A549 (cell line): ENCODE measurements around the gene SHLD1. TPM values are rescaled to one million over a fixed set of nuclear protein-coding genes. Genes with fewer than 3 reads are reported as not detected.
A peak's percentile ranks its signal among the peaks of the same experiment; 100 is the strongest.

Experiments used
- ATAC-seq, 2 experiments: fragments of 200-7000 bp in 1 of 2; fragments of >200 bp in 1 of 2; cut with Nextera tagmentation in 1 of 2; cut with Tn5 transposase in 1 of 2; 3 replicates each; pipeline versions ENCODE4 v1.8.0 to v1.9.1; 2018 to 2020; ENCODE audit warnings: mild to moderate bottlenecking in 1 of 2, moderate library complexity in 1 of 2
- CTCF ChIA-PET: fragments of 300-600 bp; sonication (Branson Sonifier 250); formaldehyde crosslinking; extraction: SDS; loops from one replicate; lab custom pipeline; 2021; ENCODE audit warnings: antibody characterized with exemption, inconsistent platforms; lab: Yijun Ruan, JAX
- POLR2A ChIA-PET: fragments of 350-600 bp; formaldehyde crosslinking; extraction: SDS; loops from one replicate; lab custom pipeline; 2021; ENCODE audit warnings: antibody characterized with exemption, inconsistent platforms; lab: Yijun Ruan, JAX
- DNase-seq, 2 experiments: peaks; one replicate each; pipeline versions ENCODE4 v3.0.0 to v3.0.0-alpha.2; 2011 to 2016; ENCODE audit warnings: low read depth in 1 of 2, low spot score in 1 of 2
- FAIRE-seq: peaks from 2 replicates; lab custom pipeline; 2011; peaks lifted over from hg19 to GRCh38; lab: Jason Lieb, UNC
- H3K27ac ChIP-seq, 2 experiments: fragments of >200 bp; sonication (Bioruptor Twin); formaldehyde crosslinking; 3 replicates each; pipeline ENCODE4 v1.5.1; 2016 to 2017
- H3K4me1 ChIP-seq: fragments of >200 bp; sonication (Bioruptor Twin); formaldehyde crosslinking; 3 replicates; pipeline ENCODE4 v1.6.1; 2016
- H3K4me2 ChIP-seq: fragments of >200 bp; sonication (Bioruptor Twin); formaldehyde crosslinking; 3 replicates; pipeline ENCODE4 v1.6.1; 2016
- H3K4me3 ChIP-seq: fragments of >200 bp; sonication (Bioruptor Twin); formaldehyde crosslinking; 3 replicates; pipeline ENCODE4 v1.5.1; 2016
- H3K9me3 ChIP-seq: fragments of >200 bp; sonication (Bioruptor Twin); formaldehyde crosslinking; 3 replicates; pipeline ENCODE4 v1.6.1; 2016
- BHLHE40 ChIP-seq: IDR thresholded peaks from 2 replicates; pipeline ENCODE4 v1.6.1; 2012; ENCODE audit warnings: low read depth, low read length, inconsistent platforms
- CHD2 ChIP-seq: fragments of 150-350 bp; IDR thresholded peaks from 2 replicates; pipeline ENCODE4 v1.6.1; 2014; ENCODE audit warnings: low read length; ENCODE audit not compliant: partially characterized antibody
- EHF ChIP-seq: fragments of 250-450 bp; sonication (Bioruptor Pico); IDR thresholded peaks from 2 replicates; pipeline ENCODE4 v1.5.0; 2020; ENCODE audit warnings: mild to moderate bottlenecking
- ESRRA ChIP-seq: fragments of 150-350 bp; IDR thresholded peaks from 2 replicates; pipeline ENCODE4 v1.6.1; 2014; ENCODE audit warnings: mild to moderate bottlenecking, low read length, borderline replicate concordance
- FOSL2 ChIP-seq, 2 experiments: fragments of 450-650 bp in 1 of 2; fragments of >200 bp in 1 of 2; sonication (Bioruptor Twin) in 1 of 2; formaldehyde crosslinking; IDR thresholded peaks; 2 replicates each; pipeline versions ENCODE4 v1.5.0 to v1.6.1; 2016 to 2020; ENCODE audit warnings: mild to moderate bottlenecking in 1 of 2, moderate library complexity in 1 of 2
- HEYL ChIP-seq: fragments of 250-450 bp; sonication (Bioruptor Pico); IDR thresholded peaks from 2 replicates; pipeline ENCODE4 v1.8.0; 2021; ENCODE audit warnings: mild to moderate bottlenecking, moderate library complexity
- HOXB5 ChIP-seq: fragments of 250-450 bp; sonication (Bioruptor Pico); IDR thresholded peaks from 2 replicates; pipeline ENCODE4 v1.5.0; 2020; ENCODE audit warnings: mild to moderate bottlenecking, moderate library complexity
- MAZ ChIP-seq: fragments of 150-350 bp; IDR thresholded peaks from 2 replicates; pipeline ENCODE4 v1.6.1; 2014; ENCODE audit warnings: antibody characterized with exemption, low read depth, low read length, borderline replicate concordance
- NFE2L2 ChIP-seq: fragments of 150-350 bp; conservative IDR thresholded peaks from 2 replicates; pipeline ENCODE4 v1.6.1; 2014; ENCODE audit warnings: low read length
- NPAS2 ChIP-seq: fragments of 250-450 bp; sonication (Bioruptor Pico); IDR thresholded peaks from 2 replicates; pipeline ENCODE4 v1.8.0; 2022; ENCODE audit warnings: mild to moderate bottlenecking, moderate library complexity, borderline replicate concordance
- TP53 ChIP-seq: fragments of 250-450 bp; sonication (Bioruptor Pico); IDR thresholded peaks from 2 replicates; pipeline ENCODE4 v1.5.0; 2021; ENCODE audit warnings: mild to moderate bottlenecking, moderate library complexity
- ZC3H11A ChIP-seq: fragments of 450-650 bp; IDR thresholded peaks from 2 replicates; pipeline ENCODE4 v1.6.1; 2014; ENCODE audit warnings: antibody characterized with exemption, mild to moderate bottlenecking
- ZFP36 ChIP-seq: fragments of 450-650 bp; IDR thresholded peaks from 2 replicates; pipeline ENCODE4 v1.6.1; 2014; ENCODE audit warnings: borderline replicate concordance; ENCODE audit not compliant: partially characterized antibody
- WGBS: methylation state at CpG from one replicate; pipeline ENCODE4 v1.1.6; 2017; ENCODE audit errors: missing lambda C conversion rate; 5-methylcytosine and 5-hydroxymethylcytosine counted together
- polyA plus RNA-seq, 4 experiments: library from polyadenylated mRNA; depleted of rRNA in 3 of 4; stranded (reverse); fragments of >200 nt; fragmentation: RNase III in 1 of 4; extraction: RNeasy Plus Mini Kit Qiagen cat#74134 plus additional on column Dnase treatment in 1 of 4; gene quantifications; 2 replicates in 3 of 4; 3 replicates in 1 of 4; pipeline ENCODE4 v1.2.3, GENCODE V29; 2011 to 2017
- TF ChIP-seq, protein P1 (sequence below): fragments of >200 bp; sonication (Bioruptor Twin); formaldehyde crosslinking; IDR thresholded peaks from 2 replicates; pipeline ENCODE4 v1.6.1; 2016
- TF ChIP-seq, protein P2 (sequence below): fragments of 450-650 bp; IDR thresholded peaks from 2 replicates; pipeline ENCODE4 v1.6.1; 2014; ENCODE audit warnings: antibody characterized with exemption
- TF ChIP-seq, protein P3 (sequence below): fragments of >200 bp; sonication (Bioruptor Twin); formaldehyde crosslinking; IDR thresholded peaks from 3 replicates; pipeline ENCODE4 v1.6.1; 2016
- TF ChIP-seq, protein P4 (sequence below): fragments of >200 bp; sonication (Bioruptor Twin); formaldehyde crosslinking; IDR thresholded peaks from 3 replicates; pipeline ENCODE4 v1.5.1; 2016

Gene SHLD1
- polyA plus RNA-seq, 2 of the 4 experiments (the other 2 are of a cell fraction) = 6.5 to 18.4 TPM

DNA sequence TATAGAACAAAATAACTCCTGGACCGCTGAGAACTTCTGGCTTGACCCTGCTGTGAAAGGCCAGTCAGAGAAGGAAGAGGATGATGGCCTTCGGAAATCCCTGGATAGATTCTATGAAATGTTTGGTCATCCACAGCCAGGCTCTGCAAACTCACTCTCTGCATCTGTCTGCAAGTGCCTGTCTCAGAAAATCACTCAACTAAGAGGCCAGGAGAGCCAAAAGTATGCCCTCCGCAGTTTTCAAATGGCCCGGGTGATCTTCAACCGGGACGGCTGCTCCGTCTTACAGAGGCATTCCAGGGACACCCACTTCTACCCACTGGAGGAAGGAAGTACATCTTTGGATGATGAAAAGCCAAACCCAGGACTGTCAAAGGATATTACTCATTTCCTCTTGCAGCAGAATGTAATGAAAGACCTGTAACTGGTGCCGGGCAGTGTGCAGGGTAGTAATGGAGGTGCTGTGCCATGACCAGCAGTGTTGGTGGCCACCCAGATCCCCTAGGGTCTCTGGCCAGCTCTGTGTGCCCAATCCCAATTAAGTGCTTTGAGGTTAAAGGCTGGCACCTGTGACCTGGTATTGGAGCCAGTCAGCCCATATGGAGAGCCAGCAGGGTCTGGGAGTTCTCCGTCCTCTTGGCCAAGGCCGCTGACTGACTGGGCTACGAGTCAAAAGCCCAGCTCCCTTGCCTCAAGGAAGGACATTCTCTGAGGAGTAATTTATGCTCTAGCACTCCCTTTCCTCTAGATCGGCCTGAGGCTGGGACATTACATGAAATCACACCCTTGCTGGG lies 113.0 kb downstream of the SHLD1 start (continued):
- no peak for TF ChIP-seq NFE2L2

DNA sequence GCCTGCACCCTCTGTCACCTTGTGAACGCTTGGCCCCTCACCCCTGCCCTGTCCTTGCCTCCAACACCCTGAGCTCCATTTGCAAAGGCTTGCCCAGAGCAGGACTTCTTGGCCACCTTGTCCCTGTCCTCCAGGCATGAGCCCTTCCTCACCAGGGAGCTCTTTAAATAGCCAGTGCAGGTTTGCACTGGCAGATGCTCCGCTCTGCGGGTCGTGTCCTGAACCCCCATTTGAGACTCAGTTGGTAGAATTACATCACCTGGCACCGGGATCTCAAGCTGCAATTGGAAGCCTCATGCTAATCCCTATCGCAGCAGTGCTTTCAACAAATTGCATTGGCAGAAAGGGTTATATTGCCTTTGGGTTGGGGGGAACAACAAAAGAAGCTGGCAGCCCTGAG lies 114.2 kb downstream of the SHLD1 start:
- peaks cover 19% of the 10 kb centered on the region for H3K4me1 ChIP-seq
- no peak overlapping the region for H3K27ac ChIP-seq
- 88% methylated on average over 6 of the region's 6 CpGs for WGBS
- H3K4me3 ChIP-seq = no peak overlapping the region
- DNase-seq (no peak), ATAC-seq (no peak), FAIRE-seq (no peak)
- POLR2A ChIA-PET = no interaction called here
- CTCF ChIA-PET = interaction anchor here (1.2 to 2.0 kb wide), 3 partner anchors 14 to 336 kb away, joined by 3 to 5 read pairs (median 4); no protein-coding TSS in a partner anchor
- TF ChIP-seq HEYL (CRISPR knock-in tag) = no peak
- TF ChIP-seq ESRRA = no peak
- no peak overlapping the region for H3K4me2 ChIP-seq
- no peaks in the 10 kb centered on the region for H3K9me3 ChIP-seq

DNA sequence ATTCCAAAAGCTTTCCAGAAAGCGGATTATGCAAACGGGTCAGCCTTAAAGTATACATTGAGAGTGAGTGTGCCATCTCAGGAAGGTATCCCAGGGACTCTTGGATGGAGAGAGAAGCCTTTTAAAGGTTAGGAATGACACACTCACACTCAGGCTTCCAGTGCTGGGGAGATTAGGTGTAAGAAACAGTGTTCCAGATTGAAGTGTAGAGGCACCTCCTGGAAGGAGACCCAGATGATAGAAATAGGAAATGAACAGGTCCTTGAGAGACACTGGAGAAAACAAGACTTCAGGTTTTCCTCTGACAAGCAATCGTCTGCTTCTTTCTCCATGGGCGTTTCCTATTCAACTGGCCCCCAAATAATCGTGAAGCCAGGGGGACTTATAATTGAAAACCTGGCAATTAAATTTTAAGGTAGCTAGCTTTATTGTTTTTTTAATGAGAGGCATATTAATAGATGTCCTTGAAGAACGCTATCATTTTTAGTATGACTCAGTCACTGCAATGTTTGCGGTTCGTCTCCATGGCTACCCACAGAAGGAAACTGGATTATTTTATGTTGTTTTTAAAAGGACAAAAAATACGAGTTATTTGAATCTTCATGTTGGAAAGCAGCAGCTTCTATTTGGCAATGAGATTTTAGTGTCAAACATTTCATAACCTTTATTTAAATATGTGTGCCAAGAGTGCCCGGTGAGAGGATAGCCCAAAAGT lies 114.8 kb downstream of the SHLD1 start:
- Histone ChIP-seq H3K4me3 (no peak overlapping the region), H3K4me1 (peaks cover 19% of the 10 kb centered on the region)
- FAIRE-seq = no peak
- TF ChIP-seq FOSL2 (IDR thresholded peaks at IDR 0.05) (no peak), FOSL2 (CRISPR knock-in tag; IDR thresholded peaks at IDR 0.05) (peak; percentile 27; the same call in 1 of the 2 replicates), BHLHE40 (no peak)
- TF ChIP-seq, all 56 proteins: peak for 1
- ChIA-PET POLR2A (no interaction called here), CTCF (interaction anchor here (0.6 to 2.0 kb wide), 4 partner anchors 14 to 953 kb away, joined by 3 to 5 read pairs (median 4); no protein-coding TSS in a partner anchor)
- ATAC-seq (peak in 1 of 2 experiments; percentile 54; a peak in 1 of 6 replicates), DNase-seq (peak in 1 of 2 experiments; percentile 37)
- WGBS = 51% methylated on average over 10 of the region's 10 CpGs
- no peak overlapping the region for H3K27ac ChIP-seq
- H3K9me3 ChIP-seq = no peaks in the 10 kb centered on the region
- H3K4me2 ChIP-seq = peak overlapping the region; percentile 36

DNA sequence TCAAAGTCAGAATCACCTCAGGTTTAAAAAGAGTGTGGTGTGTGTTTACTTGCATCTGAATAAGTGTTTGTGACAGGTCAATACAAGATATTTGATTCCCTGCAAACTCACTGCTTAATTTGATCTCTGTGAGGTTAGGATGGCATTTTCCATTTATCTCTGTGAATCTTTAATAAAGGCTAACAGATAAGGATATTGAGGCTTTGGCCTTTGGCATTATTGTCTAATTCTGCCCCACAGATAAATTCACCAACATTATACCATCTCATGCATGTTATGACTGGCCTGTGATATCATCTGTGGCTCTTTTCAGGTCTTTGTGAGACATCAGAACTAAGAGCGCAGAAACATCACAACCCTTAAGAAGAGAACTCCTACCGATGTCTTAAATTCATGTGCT lies 115.4 kb downstream of the SHLD1 start:
- WGBS = 92% methylated on average over 2 of the region's 2 CpGs
- Histone ChIP-seq H3K4me3 (no peak overlapping the region), H3K9me3 (no peaks in the 10 kb centered on the region), H3K27ac (no peak overlapping the region), H3K4me1 (peaks cover 19% of the 10 kb centered on the region), H3K4me2 (peak overlapping the region; percentile 36)
- DNase-seq = no peak
- ChIA-PET CTCF (interaction anchor here (0.6 kb wide), 2 partner anchors 70 to 953 kb away, joined by 3 read pairs; no protein-coding TSS in a partner anchor), POLR2A (no interaction called here)
- ATAC-seq = no peak
- no peak for TF ChIP-seq HOXB5 (CRISPR knock-in tag)
- no peak for TF ChIP-seq NPAS2
- no peak for TF ChIP-seq CHD2
- no peak for TF ChIP-seq ZFP36
- no peak for TF ChIP-seq TP53 (CRISPR knock-in tag)
- TF ChIP-seq EHF (CRISPR knock-in tag) = no peak
- TF ChIP-seq, protein P1, sequence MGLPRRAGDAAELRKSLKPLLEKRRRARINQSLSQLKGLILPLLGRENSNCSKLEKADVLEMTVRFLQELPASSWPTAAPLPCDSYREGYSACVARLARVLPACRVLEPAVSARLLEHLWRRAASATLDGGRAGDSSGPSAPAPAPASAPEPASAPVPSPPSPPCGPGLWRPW = no peak
- TF ChIP-seq, protein P2, sequence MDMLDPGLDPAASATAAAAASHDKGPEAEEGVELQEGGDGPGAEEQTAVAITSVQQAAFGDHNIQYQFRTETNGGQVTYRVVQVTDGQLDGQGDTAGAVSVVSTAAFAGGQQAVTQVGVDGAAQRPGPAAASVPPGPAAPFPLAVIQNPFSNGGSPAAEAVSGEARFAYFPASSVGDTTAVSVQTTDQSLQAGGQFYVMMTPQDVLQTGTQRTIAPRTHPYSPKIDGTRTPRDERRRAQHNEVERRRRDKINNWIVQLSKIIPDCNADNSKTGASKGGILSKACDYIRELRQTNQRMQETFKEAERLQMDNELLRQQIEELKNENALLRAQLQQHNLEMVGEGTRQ = no peak
- no peak for FAIRE-seq

DNA sequence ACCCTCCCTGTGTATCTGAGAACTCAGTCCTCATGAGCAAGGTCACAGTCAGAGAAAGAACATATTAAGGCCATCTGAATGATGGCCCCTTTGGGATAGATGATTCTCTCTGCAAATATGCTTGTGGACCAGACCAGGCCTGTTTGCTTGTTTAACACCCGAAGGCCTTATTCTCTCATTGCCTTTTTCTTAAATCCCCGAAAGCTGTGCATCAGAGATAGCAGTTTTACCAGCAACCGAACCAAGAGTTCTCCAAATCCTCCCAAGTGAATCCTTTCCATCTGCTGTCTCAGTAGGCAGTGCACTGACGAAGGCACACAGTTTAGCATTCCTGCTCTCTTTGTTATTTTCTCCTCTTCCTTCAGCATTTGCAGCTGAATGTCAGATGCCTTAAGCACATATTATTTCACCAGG lies 120.4 kb downstream of the SHLD1 start:
- peaks cover 2% of the 10 kb centered on the region; the same call in 1 of the 3 replicates for H3K4me1 ChIP-seq
- FAIRE-seq (no peak), DNase-seq (no peak), ATAC-seq (no peak)
- no peak overlapping the region for H3K27ac ChIP-seq
- TF ChIP-seq, protein P1 = no peak
- TF ChIP-seq, protein P3, sequence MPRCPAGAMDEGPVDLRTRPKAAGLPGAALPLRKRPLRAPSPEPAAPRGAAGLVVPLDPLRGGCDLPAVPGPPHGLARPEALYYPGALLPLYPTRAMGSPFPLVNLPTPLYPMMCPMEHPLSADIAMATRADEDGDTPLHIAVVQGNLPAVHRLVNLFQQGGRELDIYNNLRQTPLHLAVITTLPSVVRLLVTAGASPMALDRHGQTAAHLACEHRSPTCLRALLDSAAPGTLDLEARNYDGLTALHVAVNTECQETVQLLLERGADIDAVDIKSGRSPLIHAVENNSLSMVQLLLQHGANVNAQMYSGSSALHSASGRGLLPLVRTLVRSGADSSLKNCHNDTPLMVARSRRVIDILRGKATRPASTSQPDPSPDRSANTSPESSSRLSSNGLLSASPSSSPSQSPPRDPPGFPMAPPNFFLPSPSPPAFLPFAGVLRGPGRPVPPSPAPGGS = no peak
- TF ChIP-seq, protein P4, sequence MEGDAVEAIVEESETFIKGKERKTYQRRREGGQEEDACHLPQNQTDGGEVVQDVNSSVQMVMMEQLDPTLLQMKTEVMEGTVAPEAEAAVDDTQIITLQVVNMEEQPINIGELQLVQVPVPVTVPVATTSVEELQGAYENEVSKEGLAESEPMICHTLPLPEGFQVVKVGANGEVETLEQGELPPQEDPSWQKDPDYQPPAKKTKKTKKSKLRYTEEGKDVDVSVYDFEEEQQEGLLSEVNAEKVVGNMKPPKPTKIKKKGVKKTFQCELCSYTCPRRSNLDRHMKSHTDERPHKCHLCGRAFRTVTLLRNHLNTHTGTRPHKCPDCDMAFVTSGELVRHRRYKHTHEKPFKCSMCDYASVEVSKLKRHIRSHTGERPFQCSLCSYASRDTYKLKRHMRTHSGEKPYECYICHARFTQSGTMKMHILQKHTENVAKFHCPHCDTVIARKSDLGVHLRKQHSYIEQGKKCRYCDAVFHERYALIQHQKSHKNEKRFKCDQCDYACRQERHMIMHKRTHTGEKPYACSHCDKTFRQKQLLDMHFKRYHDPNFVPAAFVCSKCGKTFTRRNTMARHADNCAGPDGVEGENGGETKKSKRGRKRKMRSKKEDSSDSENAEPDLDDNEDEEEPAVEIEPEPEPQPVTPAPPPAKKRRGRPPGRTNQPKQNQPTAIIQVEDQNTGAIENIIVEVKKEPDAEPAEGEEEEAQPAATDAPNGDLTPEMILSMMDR = no peak
- no peak for TF ChIP-seq MAZ
- no peak for TF ChIP-seq CHD2
- TF ChIP-seq ZC3H11A = no peak
- CTCF ChIA-PET = interaction anchor here (1.2 to 1.4 kb wide), 2 partner anchors 11 to 321 kb away, joined by 3 to 6 read pairs; no protein-coding TSS in a partner anchor
- no peak overlapping the region for H3K4me2 ChIP-seq
- H3K9me3 ChIP-seq = no peaks in the 10 kb centered on the region
- 84% methylated on average over 4 of the region's 4 CpGs for WGBS
- no peak overlapping the region for H3K4me3 ChIP-seq
- POLR2A ChIA-PET = no interaction called here
